Measurements from ENCODE around the gene FARP1.

Gene FARP1, protein sequence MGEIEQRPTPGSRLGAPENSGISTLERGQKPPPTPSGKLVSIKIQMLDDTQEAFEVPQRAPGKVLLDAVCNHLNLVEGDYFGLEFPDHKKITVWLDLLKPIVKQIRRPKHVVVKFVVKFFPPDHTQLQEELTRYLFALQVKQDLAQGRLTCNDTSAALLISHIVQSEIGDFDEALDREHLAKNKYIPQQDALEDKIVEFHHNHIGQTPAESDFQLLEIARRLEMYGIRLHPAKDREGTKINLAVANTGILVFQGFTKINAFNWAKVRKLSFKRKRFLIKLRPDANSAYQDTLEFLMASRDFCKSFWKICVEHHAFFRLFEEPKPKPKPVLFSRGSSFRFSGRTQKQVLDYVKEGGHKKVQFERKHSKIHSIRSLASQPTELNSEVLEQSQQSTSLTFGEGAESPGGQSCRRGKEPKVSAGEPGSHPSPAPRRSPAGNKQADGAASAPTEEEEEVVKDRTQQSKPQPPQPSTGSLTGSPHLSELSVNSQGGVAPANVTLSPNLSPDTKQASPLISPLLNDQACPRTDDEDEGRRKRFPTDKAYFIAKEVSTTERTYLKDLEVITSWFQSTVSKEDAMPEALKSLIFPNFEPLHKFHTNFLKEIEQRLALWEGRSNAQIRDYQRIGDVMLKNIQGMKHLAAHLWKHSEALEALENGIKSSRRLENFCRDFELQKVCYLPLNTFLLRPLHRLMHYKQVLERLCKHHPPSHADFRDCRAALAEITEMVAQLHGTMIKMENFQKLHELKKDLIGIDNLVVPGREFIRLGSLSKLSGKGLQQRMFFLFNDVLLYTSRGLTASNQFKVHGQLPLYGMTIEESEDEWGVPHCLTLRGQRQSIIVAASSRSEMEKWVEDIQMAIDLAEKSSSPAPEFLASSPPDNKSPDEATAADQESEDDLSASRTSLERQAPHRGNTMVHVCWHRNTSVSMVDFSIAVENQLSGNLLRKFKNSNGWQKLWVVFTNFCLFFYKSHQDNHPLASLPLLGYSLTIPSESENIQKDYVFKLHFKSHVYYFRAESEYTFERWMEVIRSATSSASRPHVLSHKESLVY

GRCh38 chr13:98142380-98143156 lies at the start of gene FARP1:
Gene FARP1, plus strand, starts transcription at chr13:98143094. Its CDS starts 70,149 bp downstream, at chr13:98213243.
- DNase-seq: peak; percentile 68

DNA sequence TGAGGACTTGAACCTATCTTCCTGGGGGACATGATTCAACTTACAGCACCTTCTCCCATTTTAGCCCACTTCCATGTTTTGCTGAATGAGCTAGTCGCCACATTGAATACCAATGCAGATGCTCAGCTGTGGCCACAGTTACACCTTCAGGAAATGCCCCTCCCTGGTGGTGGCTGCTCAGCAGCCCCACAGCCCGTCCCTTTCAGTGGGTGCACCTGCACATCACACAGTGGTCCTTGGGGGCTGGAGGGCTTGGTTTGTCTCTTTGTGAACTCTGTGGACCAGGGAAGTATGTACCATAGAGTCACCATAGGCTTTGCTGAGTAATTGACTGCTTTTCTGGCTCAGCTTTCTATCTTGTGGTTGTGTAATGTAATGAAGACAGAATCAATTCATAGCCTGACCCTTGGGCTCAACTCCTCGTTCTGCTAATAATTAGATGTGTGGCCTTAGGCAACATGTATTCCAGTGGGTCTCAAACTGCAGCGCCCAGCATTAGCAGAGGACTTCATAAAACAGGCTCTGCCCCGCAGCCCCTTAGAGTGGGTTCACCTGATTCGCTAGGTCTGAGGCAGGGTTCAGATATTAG lies 48.1 kb upstream of the FARP1 start:
- no peak for DNase-seq

- no peak for DNase-seq
Observed at GRCh38 chr13:98096059-98096458, 46.8 kb upstream of the FARP1 start.

DNA sequence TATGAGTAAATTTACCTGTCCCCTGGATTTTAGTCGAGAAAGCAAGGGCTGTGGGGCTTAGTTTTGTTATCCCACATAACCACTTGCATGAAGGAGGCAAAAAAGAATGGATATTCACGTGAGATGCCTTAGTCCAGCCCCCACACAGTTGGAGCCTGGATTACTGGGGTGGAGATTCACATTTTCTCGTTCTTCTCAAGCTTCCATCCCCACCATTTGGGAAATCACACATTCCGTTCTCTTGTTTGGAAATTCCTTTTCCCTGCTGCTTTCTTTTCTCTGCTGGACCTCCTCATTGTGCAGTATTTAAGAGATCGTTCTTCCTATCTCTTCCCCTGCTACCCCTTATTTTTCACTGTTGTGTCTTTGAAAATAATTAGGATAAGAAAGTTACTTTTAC lies 45.1 kb upstream of the FARP1 start:
- DNase-seq: no peak

GRCh38 chr13:98098516-98098915 lies 44.4 kb upstream of the FARP1 start:
- no peak for DNase-seq

DNA sequence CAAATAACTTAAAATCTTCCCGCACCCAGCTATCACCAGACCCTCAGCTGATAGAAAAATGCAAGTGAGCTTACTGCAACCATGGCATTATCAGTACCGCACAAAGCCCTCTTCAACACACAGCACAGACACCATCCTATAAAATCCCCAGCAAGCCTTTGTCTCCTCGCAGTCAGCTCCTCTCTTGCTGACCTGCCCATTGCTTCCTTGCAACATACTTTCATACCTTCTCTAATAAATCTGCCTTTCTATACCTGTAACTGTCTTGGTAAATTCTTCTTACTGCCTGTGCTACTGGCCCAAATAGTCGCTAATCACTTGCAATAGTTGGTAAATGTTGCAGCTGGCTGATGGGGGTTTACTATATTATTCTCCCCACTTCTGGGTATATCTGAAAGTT lies 43.3 kb upstream of the FARP1 start:
- DNase-seq: no peak

- no peak for DNase-seq
Observed at GRCh38 chr13:98100481-98100880, 42.4 kb upstream of the FARP1 start.

DNA sequence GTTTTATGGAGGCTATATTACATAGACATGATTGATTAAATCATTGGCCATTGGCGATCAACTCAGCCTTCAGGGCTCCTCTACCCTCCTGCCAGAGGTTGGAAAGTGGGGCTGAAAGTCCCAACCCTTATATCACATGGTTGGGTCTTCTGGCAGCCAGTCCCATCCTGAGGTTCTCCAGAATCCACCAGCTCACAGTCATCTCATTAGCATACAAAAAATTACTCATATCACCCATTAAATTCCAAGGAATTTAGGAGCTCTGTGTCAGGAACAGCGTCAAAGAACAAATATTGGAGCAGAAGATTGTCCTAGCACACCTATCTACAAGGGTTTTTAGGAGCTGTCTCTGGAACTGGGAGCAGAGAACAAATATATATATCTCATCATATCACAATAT lies 39.4 kb upstream of the FARP1 start:
- no peak for DNase-seq

- DNase-seq: no peak
Observed at GRCh38 chr13:98103942-98104880, 38.7 kb upstream of the FARP1 start.

DNA sequence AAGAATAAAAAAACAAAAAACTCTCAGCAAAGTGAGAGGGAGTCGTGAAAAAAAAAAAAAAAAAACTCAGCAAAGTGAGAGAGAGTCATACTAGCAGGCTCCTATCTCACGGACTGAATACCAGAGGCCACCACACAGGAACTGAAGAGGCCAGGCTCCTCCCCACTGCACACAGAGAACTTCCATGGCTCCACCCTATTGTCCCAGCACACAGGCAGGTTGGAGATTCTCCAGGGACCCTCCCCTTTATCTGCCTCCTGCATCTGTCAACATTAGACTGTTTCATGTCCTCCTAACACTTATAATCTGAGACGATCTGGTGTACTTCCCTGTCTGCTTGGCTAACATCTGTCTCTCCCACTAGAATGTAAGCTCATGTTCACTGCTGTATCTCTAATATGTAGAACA lies 37.0 kb upstream of the FARP1 start:
- DNase-seq: peak; percentile 92

DNA sequence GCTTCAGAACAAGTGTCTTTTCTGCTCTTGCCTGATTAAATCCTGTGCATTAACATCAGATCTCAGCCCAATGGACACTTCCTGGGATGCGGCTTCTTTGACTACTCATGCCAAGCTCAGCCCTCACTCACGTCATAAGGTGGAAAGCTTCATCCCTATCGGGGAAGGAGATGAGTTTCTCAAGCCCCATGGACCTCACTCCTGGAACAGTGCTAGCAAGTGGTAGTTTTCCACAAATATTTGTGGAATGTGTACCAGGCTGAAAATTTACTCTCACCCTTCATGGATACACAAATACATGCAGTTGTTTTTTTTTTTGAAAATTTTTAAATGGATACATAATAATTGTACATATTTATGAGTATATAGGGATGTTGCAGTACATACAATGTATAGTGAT lies 34.6 kb upstream of the FARP1 start:
- DNase-seq: no peak

GRCh38 chr13:98109226-98109853 lies 33.6 kb upstream of the FARP1 start:
- DNase-seq: no peak

GRCh38 chr13:98110749-98111148 lies 32.1 kb upstream of the FARP1 start:
- no peak for DNase-seq

GRCh38 chr13:98111168-98112098 lies 31.5 kb upstream of the FARP1 start:
- no peak for DNase-seq

- DNase-seq: no peak
Observed at GRCh38 chr13:98112456-98112855, 30.4 kb upstream of the FARP1 start.

DNA sequence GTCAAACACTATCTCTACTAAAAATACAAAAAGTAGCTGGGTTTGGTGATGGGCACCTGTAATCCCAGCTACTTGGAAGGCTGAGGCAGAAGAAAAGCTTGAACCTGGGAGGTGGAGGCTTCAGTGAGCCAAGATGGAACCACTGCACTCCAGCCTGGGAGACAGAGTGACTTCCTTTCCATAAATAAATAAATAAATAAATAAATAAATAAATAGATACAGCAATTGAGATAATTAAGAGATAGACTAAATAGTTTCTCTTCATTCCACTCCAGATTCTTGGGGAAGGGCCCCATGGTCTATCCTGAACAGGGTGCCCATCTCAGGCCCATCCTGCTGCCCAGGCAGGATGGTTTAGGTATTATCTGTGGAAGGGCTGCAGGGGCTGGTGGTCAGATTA lies 24.0 kb upstream of the FARP1 start:
- DNase-seq: no peak

GRCh38 chr13:98123176-98123575 lies 19.7 kb upstream of the FARP1 start:
- DNase-seq: no peak

DNA sequence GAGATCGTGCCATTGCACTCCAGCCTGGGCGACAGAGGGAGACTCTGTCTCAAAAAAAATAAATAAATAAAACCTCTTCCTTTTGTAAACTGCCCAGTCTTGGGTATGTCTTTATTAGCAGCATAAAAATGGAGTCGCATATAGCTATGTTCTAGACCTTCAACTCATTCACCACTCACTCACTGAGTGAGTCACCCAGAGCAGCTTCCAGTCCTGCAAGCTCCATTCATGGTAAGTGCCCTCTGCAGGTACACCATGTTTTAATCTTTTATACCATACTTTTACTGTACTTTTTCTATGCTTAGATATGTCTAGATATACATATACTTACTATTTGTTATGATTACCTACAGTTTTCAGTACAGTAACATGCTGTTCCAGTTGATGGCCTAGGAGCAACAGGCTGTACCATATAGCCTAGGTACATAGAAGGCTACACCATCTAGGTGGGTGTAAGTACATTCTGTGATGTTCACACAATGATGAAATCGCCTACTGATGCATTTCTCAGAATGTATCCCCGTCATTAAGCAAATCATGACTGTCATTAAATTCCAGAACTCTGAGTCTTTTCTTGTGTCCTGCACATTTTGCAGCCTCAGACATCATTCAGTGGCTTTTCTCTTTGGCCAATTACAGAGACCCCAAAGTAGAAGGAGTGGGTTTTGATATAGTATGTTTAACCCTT lies 13.7 kb upstream of the FARP1 start:
- no peak for DNase-seq

DNA sequence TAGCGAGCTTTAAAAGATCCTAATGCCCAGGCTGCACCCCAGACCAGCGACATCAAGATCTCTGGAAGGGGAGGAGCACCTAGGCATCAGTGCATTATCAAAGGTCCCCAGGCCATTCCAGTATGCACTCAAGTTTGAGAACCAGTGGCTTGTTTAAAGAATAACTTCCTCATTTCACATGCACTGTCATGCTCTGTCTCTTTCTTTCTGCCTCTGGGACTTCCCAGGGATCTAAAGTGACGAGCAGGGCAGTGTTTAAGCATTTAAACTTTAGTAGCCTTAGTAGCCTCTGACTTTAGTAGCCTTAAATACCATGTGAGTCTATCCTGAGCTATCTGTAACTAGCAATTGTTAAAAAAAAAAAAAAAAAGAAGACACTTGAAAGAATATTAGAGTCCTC lies 8.9 kb upstream of the FARP1 start:
- no peak for DNase-seq

Data from NCI-H2171 treated with DMSO at 0.1 percent for 48 hours (cell line).